ENCODE measurements around the gene MALRD1. TPM values are rescaled to one million over a fixed set of nuclear protein-coding genes. Genes with fewer than 3 reads are reported as not detected.

Gene MALRD1
- total RNA-seq, 1 donor from 2014 or later = not detected

DNA sequence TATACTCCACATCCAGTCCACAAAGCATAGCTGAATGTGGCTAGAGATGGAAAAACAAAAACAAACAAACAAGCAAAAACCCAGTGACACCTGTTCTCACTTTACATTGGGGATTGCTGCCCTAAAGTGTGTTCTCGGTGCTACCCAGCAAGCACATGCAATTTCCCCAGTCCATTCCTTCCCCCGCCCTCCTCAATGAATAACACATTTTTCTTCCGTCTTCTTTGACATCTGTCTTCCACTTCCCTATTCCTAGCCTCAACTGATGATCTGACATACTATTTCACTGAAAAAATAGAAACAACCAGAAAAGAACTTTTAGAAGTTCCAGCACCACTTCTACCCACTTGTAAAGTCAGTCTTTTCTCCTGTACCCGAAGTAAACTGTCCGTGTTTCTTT lies 147.1 kb downstream of the MALRD1 start:
- DNase-seq (ENCODE audit: low spot score) = no peak
- no peaks in the 10 kb centered on the region for H3K4me1 Mint-ChIP-seq (ENCODE audit: low read depth)
- H3K36me3 Mint-ChIP-seq (ENCODE audit: low read depth) = no peaks in the 10 kb centered on the region
- peaks cover 7% of the 10 kb centered on the region for H3K9me3 Mint-ChIP-seq
- H3K27ac Mint-ChIP-seq = no peak overlapping the region
- no peaks in the 10 kb centered on the region for H3K27me3 Mint-ChIP-seq (ENCODE audit: insufficient read depth)
- no peak overlapping the region for H3K4me3 Mint-ChIP-seq
- intact Hi-C loops (cut with micrococcal nuclease) = no loop called here

DNA sequence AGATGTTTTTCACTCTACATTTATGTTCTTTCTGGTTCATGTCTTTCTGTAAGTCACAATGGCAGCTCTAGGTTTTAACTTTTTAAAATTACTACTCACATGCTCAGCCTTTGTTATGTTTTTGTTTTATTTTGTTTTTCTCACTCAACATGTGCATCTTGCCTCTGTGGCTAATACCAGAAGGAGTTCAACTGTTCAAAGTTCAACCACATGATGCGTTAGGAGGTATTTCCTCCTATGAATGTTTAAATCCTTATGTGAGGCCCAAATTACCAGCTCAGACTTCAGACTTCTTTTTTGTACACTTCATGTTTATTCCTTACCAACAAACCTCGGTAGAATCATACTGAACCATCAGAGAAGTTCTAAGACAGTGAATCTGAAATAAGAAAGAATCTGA lies 151.6 kb downstream of the MALRD1 start:
- Mint-ChIP-seq H3K4me1 (ENCODE audit: low read depth) (no peaks in the 10 kb centered on the region), H3K4me3 (no peak overlapping the region), H3K27ac (no peak overlapping the region), H3K27me3 (ENCODE audit: insufficient read depth) (no peaks in the 10 kb centered on the region), H3K36me3 (ENCODE audit: low read depth) (no peaks in the 10 kb centered on the region), H3K9me3 (peaks cover 9% of the 10 kb centered on the region)
- intact Hi-C loops (cut with micrococcal nuclease) = no loop called here
- DNase-seq (ENCODE audit: low spot score) = no peak

DNA sequence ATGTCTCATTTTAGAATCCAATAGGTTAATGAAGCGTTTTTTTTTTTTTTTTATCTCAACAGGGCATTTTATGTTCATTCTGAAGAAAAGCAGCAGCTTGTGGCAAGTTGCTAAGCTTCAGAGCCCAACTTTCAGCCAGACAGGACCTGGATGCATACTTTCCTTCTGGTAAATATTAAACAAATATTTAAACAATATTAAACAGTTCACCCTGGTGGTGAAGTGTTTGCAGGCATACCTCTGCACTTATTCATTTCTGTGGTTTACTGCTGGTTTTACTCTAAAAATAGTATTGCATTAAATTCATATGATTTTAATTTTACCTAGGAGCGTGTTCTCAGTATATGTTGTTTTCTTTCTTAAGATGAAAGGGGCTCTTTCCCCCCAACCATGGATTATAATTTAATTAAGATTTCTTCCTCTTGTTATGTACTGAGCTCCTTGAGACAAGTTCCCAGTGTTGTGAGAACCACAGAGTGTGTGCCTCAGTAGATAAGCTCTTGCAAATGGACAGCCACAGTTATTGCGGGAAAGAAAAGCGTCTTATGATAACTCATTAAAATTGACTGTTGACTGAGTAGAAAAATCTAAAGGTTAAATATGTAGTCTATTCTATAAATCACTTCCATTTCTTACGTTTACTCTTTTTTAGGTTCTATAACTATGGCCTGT lies 155.8 kb downstream of the MALRD1 start:
- H3K36me3 Mint-ChIP-seq (ENCODE audit: low read depth) = no peaks in the 10 kb centered on the region
- no peaks in the 10 kb centered on the region for H3K27me3 Mint-ChIP-seq (ENCODE audit: insufficient read depth)
- peaks cover 17% of the 10 kb centered on the region for H3K9me3 Mint-ChIP-seq
- intact Hi-C loops (cut with micrococcal nuclease) = no loop called here
- H3K27ac Mint-ChIP-seq = no peak overlapping the region
- no peaks in the 10 kb centered on the region for H3K4me1 Mint-ChIP-seq (ENCODE audit: low read depth)
- no peak for DNase-seq (ENCODE audit: low spot score)
- no peak overlapping the region for H3K4me3 Mint-ChIP-seq

DNA sequence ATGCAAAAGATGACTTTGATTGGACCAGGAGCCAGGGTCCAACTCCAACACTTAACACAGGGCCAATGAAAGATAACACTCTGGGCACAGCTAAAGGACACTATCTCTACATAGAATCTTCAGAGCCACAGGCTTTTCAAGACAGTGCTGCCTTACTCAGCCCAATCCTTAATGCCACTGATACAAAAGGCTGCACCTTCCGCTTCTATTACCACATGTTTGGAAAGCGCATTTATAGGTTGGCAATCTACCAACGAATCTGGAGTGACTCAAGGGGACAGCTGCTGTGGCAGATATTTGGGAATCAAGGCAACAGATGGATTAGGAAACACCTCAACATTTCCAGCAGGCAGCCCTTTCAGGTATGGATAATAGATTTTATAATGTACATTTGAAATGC lies 160.7 kb downstream of the MALRD1 start:
- intact Hi-C loops (cut with micrococcal nuclease) = no loop called here
- Mint-ChIP-seq H3K9me3 (peaks cover 23% of the 10 kb centered on the region), H3K4me1 (ENCODE audit: low read depth) (no peaks in the 10 kb centered on the region), H3K4me3 (no peak overlapping the region), H3K36me3 (ENCODE audit: low read depth) (no peaks in the 10 kb centered on the region), H3K27ac (no peak overlapping the region), H3K27me3 (ENCODE audit: insufficient read depth) (no peaks in the 10 kb centered on the region)
- no peak for DNase-seq (ENCODE audit: low spot score)

DNA sequence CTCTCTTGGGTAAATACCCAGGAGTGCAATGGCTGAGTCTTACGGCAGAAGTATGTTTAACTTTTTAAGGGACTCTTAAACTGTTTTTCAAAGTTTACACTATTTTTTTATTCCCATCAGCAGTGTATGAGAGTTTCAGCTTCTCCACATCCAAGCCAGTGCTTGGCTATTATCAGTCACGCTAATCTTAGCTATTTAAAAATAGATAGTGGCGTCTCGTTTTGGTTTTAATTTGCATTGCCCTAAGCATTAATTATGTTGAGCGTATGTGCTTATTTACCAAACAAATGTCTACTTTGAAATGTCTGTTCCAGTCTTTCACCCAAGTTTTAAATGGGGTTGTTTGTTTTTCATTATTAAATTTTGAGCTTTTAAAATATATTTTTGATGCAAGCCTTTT lies 164.0 kb downstream of the MALRD1 start:
- Mint-ChIP-seq H3K9me3 (peaks cover 10% of the 10 kb centered on the region), H3K27me3 (ENCODE audit: insufficient read depth) (no peaks in the 10 kb centered on the region), H3K27ac (no peak overlapping the region), H3K4me1 (ENCODE audit: low read depth) (no peaks in the 10 kb centered on the region), H3K36me3 (ENCODE audit: low read depth) (no peaks in the 10 kb centered on the region), H3K4me3 (no peak overlapping the region)
- DNase-seq (ENCODE audit: low spot score) = no peak
- intact Hi-C loops (cut with micrococcal nuclease) = no loop called here

DNA sequence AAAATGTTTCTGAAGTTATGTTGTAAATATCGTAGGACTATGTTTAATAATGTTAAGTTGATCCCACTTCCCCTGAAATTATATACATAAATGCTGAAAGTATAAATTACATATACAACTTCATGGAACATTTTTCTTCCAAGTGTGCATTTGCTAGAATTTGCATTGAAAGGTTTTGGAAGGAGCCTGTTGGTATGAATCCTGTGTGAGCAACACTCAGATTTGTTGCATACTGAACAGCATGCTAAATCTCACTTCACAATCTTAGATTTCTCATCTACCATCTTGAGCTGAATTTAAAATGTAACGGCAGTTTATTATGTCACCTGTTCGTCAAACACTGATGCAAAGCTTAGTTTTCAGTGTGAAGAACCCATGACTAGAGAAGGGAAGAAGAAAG lies 172.6 kb downstream of the MALRD1 start:
- H3K4me1 Mint-ChIP-seq (ENCODE audit: low read depth) = no peaks in the 10 kb centered on the region
- H3K36me3 Mint-ChIP-seq (ENCODE audit: low read depth) = no peaks in the 10 kb centered on the region
- H3K4me3 Mint-ChIP-seq = no peak overlapping the region

DNA sequence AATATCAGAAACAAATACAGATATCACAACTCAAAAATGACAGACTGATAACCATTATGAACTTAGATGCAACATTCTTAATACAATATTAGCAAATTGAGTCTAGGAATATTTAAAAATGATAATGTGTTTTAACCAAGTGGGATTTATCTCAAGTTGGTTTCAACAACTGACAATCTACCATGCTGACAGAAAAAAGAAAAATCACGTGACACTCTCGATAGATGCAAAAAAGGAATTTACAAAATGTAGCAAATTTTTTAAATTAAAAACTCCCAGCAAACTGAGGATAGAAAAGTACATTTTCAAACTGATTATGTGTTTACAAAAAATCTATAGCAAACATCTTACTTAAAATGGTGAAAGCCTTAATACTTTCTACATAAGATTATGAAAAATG lies 177.4 kb downstream of the MALRD1 start:
- Mint-ChIP-seq H3K4me3 (no peak overlapping the region), H3K4me1 (ENCODE audit: low read depth) (no peaks in the 10 kb centered on the region), H3K36me3 (ENCODE audit: low read depth) (no peaks in the 10 kb centered on the region), H3K9me3 (no peaks in the 10 kb centered on the region), H3K27ac (no peak overlapping the region), H3K27me3 (ENCODE audit: insufficient read depth) (no peaks in the 10 kb centered on the region)
- DNase-seq (ENCODE audit: low spot score) = no peak
- intact Hi-C loops (cut with micrococcal nuclease) = no loop called here

More for the DNA sequence above, 172.6 kb downstream of the MALRD1 start:
- intact Hi-C loops (cut with micrococcal nuclease) = no loop called here
- DNase-seq (ENCODE audit: low spot score) = no peak
- no peak overlapping the region for H3K27ac Mint-ChIP-seq
- H3K9me3 Mint-ChIP-seq = peaks cover 7% of the 10 kb centered on the region
- H3K27me3 Mint-ChIP-seq (ENCODE audit: insufficient read depth) = no peaks in the 10 kb centered on the region

DNA sequence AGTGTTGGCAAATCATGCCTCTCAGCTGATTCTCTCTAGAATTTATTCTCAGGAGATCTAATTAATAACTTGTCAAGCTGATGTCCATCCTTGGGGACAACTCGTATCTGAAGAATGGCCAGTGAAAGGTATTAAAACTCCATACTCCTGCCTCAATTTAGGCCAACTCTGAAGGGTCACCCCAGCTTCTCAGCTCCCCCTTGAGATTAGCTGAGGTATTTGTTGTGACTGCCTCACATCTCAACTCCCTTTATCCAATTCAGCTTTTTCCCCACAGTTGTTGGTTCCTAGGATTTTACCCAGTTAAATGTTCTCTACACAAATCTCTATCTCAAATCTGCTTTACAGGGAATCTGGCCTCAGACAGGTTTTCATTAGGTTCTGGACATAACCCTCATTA lies 182.4 kb downstream of the MALRD1 start:
- intact Hi-C loops (cut with micrococcal nuclease) = no loop called here
- Mint-ChIP-seq H3K9me3 (peaks cover 6% of the 10 kb centered on the region), H3K4me1 (ENCODE audit: low read depth) (no peaks in the 10 kb centered on the region), H3K36me3 (ENCODE audit: low read depth) (no peaks in the 10 kb centered on the region), H3K27ac (no peak overlapping the region), H3K27me3 (ENCODE audit: insufficient read depth) (no peaks in the 10 kb centered on the region), H3K4me3 (no peak overlapping the region)
- DNase-seq (ENCODE audit: low spot score) = no peak

DNA sequence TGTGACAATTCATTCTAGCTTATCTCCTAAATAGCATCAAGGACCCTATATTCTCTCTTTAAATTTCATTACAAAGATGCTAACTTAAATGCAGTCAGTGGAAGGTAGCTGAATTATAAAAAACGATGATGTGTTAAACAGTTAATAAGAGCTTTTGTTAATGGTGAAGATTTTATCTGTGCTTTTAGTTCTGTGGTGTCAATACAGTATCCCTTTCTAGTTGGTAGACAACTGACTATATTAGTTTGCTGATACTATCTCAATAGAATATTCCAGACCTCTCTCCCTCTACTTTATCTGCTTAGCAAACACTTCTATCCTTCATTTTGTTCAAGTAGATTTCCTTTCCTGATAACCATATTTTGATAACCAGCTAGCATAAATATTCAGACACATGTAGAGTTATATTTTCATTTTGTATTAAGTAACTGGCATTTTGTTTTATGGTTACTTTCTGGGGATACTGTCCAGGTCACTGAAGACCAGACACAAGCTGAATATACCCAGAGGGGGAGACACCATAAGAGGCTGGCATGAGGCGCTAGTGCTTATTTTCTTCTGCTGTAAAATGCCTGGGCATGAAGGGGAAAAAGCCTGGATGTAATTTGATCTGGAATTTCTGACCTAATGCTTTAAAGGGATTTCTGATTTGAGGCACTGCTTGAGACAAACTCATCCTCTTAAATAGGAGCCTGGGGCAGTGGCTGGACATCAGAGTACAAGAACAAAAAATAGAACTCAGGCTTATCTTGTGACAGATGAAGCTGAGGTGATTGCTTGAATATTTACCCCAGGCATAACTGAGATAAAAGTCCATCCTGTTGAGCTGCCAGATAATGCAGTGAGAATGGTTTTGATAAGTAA lies 197.5 kb downstream of the MALRD1 start:
- H3K27ac Mint-ChIP-seq = no peak overlapping the region
- intact Hi-C loops (cut with micrococcal nuclease) = no loop called here
- H3K9me3 Mint-ChIP-seq = no peaks in the 10 kb centered on the region
- H3K4me3 Mint-ChIP-seq = no peak overlapping the region
- no peaks in the 10 kb centered on the region for H3K36me3 Mint-ChIP-seq (ENCODE audit: low read depth)
- DNase-seq (ENCODE audit: low spot score) = no peak
- no peaks in the 10 kb centered on the region for H3K4me1 Mint-ChIP-seq (ENCODE audit: low read depth)
- H3K27me3 Mint-ChIP-seq (ENCODE audit: insufficient read depth) = no peaks in the 10 kb centered on the region

DNA sequence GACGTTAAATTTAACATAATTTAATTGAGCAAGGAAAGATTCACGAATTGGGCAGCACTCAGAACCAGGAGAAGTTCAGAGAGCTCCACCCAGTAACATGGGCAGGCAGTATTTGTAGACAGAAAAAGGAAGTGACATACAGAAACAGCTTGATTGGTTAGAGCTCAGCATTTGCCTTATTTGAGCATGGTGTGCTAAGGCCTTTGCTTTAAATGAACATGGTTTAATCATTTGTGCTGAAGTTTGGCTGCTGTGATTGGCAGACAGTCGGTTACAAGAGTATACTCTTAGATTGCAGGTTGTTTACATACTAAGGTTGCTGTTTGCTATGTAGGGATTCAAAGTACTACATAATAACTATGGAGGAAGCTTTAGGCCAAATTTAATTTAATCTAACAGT lies 199.2 kb downstream of the MALRD1 start:
- Mint-ChIP-seq H3K36me3 (ENCODE audit: low read depth) (no peaks in the 10 kb centered on the region), H3K27me3 (ENCODE audit: insufficient read depth) (no peaks in the 10 kb centered on the region), H3K9me3 (no peaks in the 10 kb centered on the region), H3K27ac (no peak overlapping the region), H3K4me1 (ENCODE audit: low read depth) (no peaks in the 10 kb centered on the region), H3K4me3 (no peak overlapping the region)
- DNase-seq (ENCODE audit: low spot score) = no peak
- intact Hi-C loops (cut with micrococcal nuclease) = no loop called here

DNA sequence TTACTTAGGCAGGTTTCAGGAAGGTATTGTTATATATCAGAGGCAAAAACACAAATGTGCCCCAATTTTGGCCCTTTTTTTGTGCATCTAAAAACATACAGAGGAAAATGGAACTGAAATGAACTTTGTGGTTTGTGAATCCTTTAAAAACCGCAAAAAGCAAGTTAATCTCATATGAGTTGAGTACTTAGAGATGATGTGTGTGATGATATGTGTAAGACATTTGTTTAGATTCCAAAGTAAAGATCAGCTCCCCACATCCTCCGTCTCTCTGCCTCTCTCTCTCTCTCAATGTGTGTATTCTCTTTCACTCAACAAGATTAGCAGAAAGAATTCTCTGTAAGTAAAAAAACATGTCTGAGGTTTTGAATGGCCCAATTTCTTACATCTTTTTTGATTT lies 201.9 kb downstream of the MALRD1 start:
- DNase-seq (ENCODE audit: low spot score) = no peak
- intact Hi-C loops (cut with micrococcal nuclease) = no loop called here
- peaks cover 13% of the 10 kb centered on the region for H3K9me3 Mint-ChIP-seq
- no peaks in the 10 kb centered on the region for H3K4me1 Mint-ChIP-seq (ENCODE audit: low read depth)
- H3K4me3 Mint-ChIP-seq = no peak overlapping the region
- H3K27ac Mint-ChIP-seq = no peak overlapping the region
- H3K36me3 Mint-ChIP-seq (ENCODE audit: low read depth) = no peaks in the 10 kb centered on the region
- no peaks in the 10 kb centered on the region for H3K27me3 Mint-ChIP-seq (ENCODE audit: insufficient read depth)

DNA sequence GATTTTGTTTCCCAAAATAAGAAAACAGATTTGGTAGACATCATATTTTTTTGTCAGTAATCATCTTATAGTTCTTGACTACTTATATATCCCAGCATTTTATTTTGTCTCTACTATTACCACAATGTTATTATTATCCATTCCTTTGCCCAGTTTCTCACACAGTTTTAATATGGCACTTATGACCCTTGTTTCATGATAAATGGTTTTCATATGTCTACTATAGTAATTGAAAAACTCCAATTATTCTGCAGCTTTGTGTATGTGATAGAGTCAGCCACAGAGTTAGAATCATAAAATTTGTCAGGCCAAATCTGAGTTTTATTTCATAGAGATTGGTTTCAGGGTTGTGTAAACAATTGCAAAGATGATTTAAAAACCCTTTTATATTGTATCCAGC lies 203.9 kb downstream of the MALRD1 start:
- Mint-ChIP-seq H3K36me3 (ENCODE audit: low read depth) (no peaks in the 10 kb centered on the region), H3K4me3 (no peak overlapping the region), H3K27me3 (ENCODE audit: insufficient read depth) (no peaks in the 10 kb centered on the region), H3K27ac (no peak overlapping the region), H3K9me3 (peaks cover 13% of the 10 kb centered on the region), H3K4me1 (ENCODE audit: low read depth) (no peaks in the 10 kb centered on the region)
- DNase-seq (ENCODE audit: low spot score) = no peak
- intact Hi-C loops (cut with micrococcal nuclease) = no loop called here

DNA sequence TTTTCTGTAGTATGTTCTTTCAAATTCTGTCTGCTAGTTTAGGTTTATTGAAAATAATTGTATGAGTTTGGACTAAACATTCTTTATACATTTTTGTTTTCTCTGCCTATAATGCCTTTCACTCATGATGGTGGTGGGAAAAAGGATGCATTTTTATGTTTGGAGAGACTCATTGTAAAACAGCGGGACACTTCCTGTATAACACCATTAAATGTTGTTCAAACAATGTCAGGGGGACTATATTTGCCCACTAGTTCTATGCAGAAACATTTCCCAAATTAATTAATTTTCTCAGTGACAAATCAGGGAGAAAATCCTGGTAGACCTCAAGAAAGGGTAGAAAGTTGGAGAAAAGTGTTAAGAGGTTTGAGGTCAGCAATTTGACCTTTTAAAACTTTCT lies 207.7 kb downstream of the MALRD1 start:
- H3K27me3 Mint-ChIP-seq (ENCODE audit: insufficient read depth) = no peaks in the 10 kb centered on the region
- no peaks in the 10 kb centered on the region for H3K4me1 Mint-ChIP-seq (ENCODE audit: low read depth)
- no peaks in the 10 kb centered on the region for H3K36me3 Mint-ChIP-seq (ENCODE audit: low read depth)
- H3K9me3 Mint-ChIP-seq = peaks cover 17% of the 10 kb centered on the region
- no peak for DNase-seq (ENCODE audit: low spot score)
- intact Hi-C loops (cut with micrococcal nuclease) = no loop called here
- H3K27ac Mint-ChIP-seq = no peak overlapping the region
- H3K4me3 Mint-ChIP-seq = no peak overlapping the region
